A673 (cell line): Measurements from ENCODE around the gene KIAA0586. TPM values are rescaled to one million over a fixed set of nuclear protein-coding genes. Genes with fewer than 3 reads are reported as not detected.

Source experiments
- BruUV-seq: library from RNA; stranded (reverse); fragments of 400-500 nt; replicated peaks from 2 replicates; lab custom pipeline; 2021; lab: Mats Ljungman, UMichigan
- CTCF ChIA-PET: fragments of 300-600 bp; sonication (Branson Sonifier 250); formaldehyde crosslinking; loops from one replicate; lab custom pipeline; 2022; ENCODE audit warnings: antibody characterized with exemption; lab: Charles Lee
- POLR2A ChIA-PET: fragments of 300-600 bp; sonication (Branson Sonifier 250); formaldehyde crosslinking; loops from one replicate; lab custom pipeline; 2022; ENCODE audit warnings: antibody characterized with exemption; ENCODE audit not compliant: low non-redundant PET; lab: Charles Lee
- DNase-seq: peaks from one replicate; pipeline ENCODE4 v3.0.0-alpha.2; 2015; ENCODE audit warnings: low spot score
- H3K27ac ChIP-seq: fragments of 200-600 bp; sonication (generic); 2 replicates; pipeline ENCODE4 v1.5.1; 2016; ENCODE audit warnings: mixed run types, low read depth, mild to moderate bottlenecking, mixed read lengths, antibody characterized with exemption, low read length; ENCODE audit not compliant: poor library complexity, severe bottlenecking
- H3K27me3 ChIP-seq: fragments of 200-600 bp; sonication (generic); replicated peaks from 2 replicates; pipeline ENCODE4 v1.6.1; 2017; ENCODE audit warnings: mixed run types, low read depth, mild to moderate bottlenecking, mixed read lengths, antibody characterized with exemption, low read length; ENCODE audit not compliant: insufficient read depth, poor library complexity
- H3K36me3 ChIP-seq: fragments of 200-600 bp; sonication (generic); 2 replicates; pipeline ENCODE4 v1.6.1; 2016; ENCODE audit warnings: mixed run types, mild to moderate bottlenecking, mixed read lengths, antibody characterized with exemption, low read length; ENCODE audit not compliant: insufficient read depth, poor library complexity, severe bottlenecking
- H3K4me1 ChIP-seq: fragments of 200-600 bp; sonication (generic); 2 replicates; pipeline ENCODE4 v1.6.1; 2017; ENCODE audit warnings: mixed run types, mild to moderate bottlenecking, mixed read lengths, antibody characterized with exemption, low read length; ENCODE audit not compliant: insufficient read depth, poor library complexity, severe bottlenecking
- H3K4me3 ChIP-seq: fragments of 200-600 bp; sonication (generic); 2 replicates; pipeline ENCODE4 v1.5.1; 2016; ENCODE audit warnings: low read depth, mixed run types, mild to moderate bottlenecking, mixed read lengths, low read length; ENCODE audit not compliant: poor library complexity, severe bottlenecking
- H3K9me3 ChIP-seq: fragments of 200-600 bp; sonication (generic); 2 replicates; pipeline ENCODE4 v1.6.1; 2016; ENCODE audit warnings: mixed run types, low read depth, mild to moderate bottlenecking, mixed read lengths, antibody characterized with exemption, low read length; ENCODE audit not compliant: poor library complexity, severe bottlenecking
- CTCF ChIP-seq: fragments of 300-800, 200-600 bp; sonication (generic); conservative IDR thresholded peaks from 2 replicates; pipeline ENCODE4 v1.5.1; 2017; ENCODE audit warnings: low read depth, mild to moderate bottlenecking, antibody characterized with exemption, low read length, moderate library complexity, mixed read lengths
- EZH2 ChIP-seq: fragments of 200-600 bp; sonication (generic); IDR thresholded peaks from 2 replicates; pipeline ENCODE4 v1.6.1; 2017; ENCODE audit warnings: borderline replicate concordance, low read depth, mild to moderate bottlenecking, mixed read lengths, antibody characterized with exemption, low read length; ENCODE audit not compliant: poor library complexity, severe bottlenecking
- intact Hi-C: fragments of 100-400 bp; cut with micrococcal nuclease; formaldehyde crosslinking; loops from one replicate; pipeline ENCODE4 v1.10.0; 2022; ENCODE audit not compliant: unreplicated experiment
- total RNA-seq: library from RNA; stranded (reverse); gene quantifications from 2 replicates; pipeline ENCODE4 v1.2.3, GENCODE V29; 2021

The KIAA0586 gene
- total RNA-seq, 1 experiment from 2014 or later, result 45.3 TPM

- H3K4me3 ChIP-seq, result no peak overlapping the region
- no peak for DNase-seq
- H3K9me3 ChIP-seq, result no peaks in the 10 kb centered on the region
- H3K27ac ChIP-seq, result no peak overlapping the region
- ChIA-PET CTCF (no interaction called here), POLR2A (interaction anchor here (0.5 to 0.6 kb wide), 2 partner anchors 45 to 57 kb away, joined by 4 read pairs; no protein-coding TSS in a partner anchor)
- TF ChIP-seq CTCF (no peak), EZH2 (no peak)
- no TSS peak for BruUV-seq
- intact Hi-C loops, result no loop called here
- H3K36me3 ChIP-seq, result no peaks in the 10 kb centered on the region
- no peaks in the 10 kb centered on the region for H3K27me3 ChIP-seq
- peaks cover 13% of the 10 kb centered on the region for H3K4me1 ChIP-seq
Measured at GRCh38 chr14:58557242-58557641, 129.7 kb downstream of the KIAA0586 start.

GRCh38 chr14:58560208-58560607 lies 132.7 kb downstream of the KIAA0586 start:
- DNase-seq, result peak; percentile 89
- no peaks in the 10 kb centered on the region for H3K27me3 ChIP-seq
- H3K36me3 ChIP-seq, result no peaks in the 10 kb centered on the region
- CTCF ChIA-PET, result interaction anchor here (0.7 to 0.9 kb wide), 2 partner anchors 78 to 432 kb away, joined by 3 to 5 read pairs; no protein-coding TSS in a partner anchor
- no TSS peak for BruUV-seq
- TF ChIP-seq EZH2 (no peak), CTCF (no peak)
- no peak overlapping the region for H3K4me3 ChIP-seq
- intact Hi-C loops, result no loop called here
- peak overlapping the region; percentile 45 for H3K27ac ChIP-seq
- no peaks in the 10 kb centered on the region for H3K9me3 ChIP-seq
- peaks cover 13% of the 10 kb centered on the region for H3K4me1 ChIP-seq
- POLR2A ChIA-PET, result interaction anchor here (0.6 kb wide), 2 partner anchors 203 to 1040 kb away, joined by 3 to 11 read pairs; no protein-coding TSS in a partner anchor

- Histone ChIP-seq H3K4me1 (peaks cover 13% of the 10 kb centered on the region), H3K9me3 (no peaks in the 10 kb centered on the region), H3K36me3 (no peaks in the 10 kb centered on the region), H3K4me3 (no peak overlapping the region), H3K27me3 (no peaks in the 10 kb centered on the region), H3K27ac (no peak overlapping the region)
- no TSS peak for BruUV-seq
- TF ChIP-seq EZH2, result no peak
- no peak for TF ChIP-seq CTCF
- intact Hi-C loops, result no loop called here
- ChIA-PET CTCF (no interaction called here), POLR2A (no interaction called here)
- no peak for DNase-seq
Measured at GRCh38 chr14:58562141-58562540, 134.6 kb downstream of the KIAA0586 start.
